Hematopoietic multipotent progenitor cell treated with erythropoietin and hydrocortisone succinate and interleukin-3 and kit ligand, for 4 days (in vitro differentiated cells): ENCODE measurements around the gene C17orf114.
A peak's percentile ranks its signal among the peaks of the same experiment; 100 is the strongest.

Source experiments
- DNase-seq: peaks from one replicate; pipeline ENCODE4 v3.0.0-alpha.2; 2015

C17orf114 gene

GRCh38 chr17:4785311-4786105 is 16.6 kb downstream of the C17orf114 start:
- DNase-seq = no peak

DNA sequence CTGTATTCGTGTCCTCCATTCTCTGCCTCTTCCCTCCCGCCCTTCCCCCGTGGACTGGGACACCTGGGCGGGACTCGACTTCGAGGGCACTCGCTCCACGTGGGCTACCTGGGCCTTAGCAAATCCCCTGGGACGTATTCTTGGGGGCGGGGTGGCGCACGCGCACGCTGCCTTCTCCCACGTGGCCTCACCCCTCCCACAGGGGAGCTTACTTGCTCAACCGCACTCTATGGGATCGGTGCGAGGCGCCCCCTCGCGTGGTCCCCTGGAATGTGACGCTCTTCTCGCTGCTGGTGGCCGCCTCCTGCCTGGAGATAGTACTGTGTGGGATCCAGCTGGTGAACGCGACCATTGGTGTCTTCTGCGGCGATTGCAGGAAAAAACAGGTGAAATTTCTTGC is 19.5 kb downstream of the C17orf114 start:
- DNase-seq = peak; percentile 32

GRCh38 chr17:4780325-4780955 is 21.7 kb downstream of the C17orf114 start:
- DNase-seq = no peak

- DNase-seq = no peak
Measured at GRCh38 chr17:4777969-4778760, 24.0 kb downstream of the C17orf114 start.

DNA sequence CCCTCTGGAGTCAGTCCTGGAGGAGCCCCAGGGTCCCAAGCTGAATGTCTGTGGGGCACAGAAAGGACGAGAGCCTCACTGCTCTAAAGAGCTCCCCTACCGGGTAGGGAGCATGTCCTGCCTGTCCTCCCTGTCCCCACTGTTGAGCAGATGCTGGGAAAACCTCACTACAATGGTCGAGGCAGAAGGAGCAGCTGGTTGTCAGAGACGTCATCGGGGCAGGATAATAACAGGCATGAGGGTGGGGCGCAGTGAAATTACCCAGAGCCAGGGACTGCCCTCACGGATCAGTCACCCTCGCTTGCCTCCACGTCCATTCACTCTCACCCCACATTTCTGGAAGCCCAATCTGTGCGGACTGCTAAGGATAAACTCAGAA is 29.9 kb downstream of the C17orf114 start:
- no peak for DNase-seq

DNA sequence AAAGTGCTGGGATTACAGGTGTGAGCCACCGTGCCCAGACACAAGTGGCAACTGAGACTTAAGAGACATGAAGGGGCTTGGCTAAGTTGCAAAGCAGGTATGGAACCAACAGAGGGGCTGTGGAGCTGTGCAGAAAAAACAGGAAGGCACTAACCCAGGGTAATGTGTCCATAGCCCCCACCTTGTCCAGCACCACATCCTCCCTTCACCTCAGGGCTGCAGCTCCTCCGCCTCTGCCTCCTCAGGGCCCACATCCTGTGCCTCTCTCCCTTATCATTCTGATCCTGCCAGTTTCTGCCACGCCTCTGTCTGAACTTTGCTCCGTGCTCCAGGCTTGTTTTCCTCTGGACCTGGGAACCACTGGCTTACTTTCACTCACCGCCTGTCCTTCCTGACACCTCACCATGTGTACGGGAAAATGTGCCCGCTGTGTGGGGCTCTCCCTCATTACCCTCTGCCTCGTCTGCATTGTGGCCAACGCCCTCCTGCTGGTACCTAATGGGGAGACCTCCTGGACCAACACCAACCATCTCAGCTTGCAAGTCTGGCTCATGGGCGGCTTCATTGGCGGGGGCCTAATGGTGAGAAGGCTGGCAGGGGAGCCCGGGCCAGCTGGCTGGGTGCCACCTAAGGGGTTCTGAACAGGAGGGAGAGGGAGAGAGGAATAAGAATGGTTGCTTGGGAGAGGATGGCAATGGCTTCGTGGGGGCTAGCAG is 30.5 kb downstream of the C17orf114 start, which contains the start of gene TM4SF5:
Gene TM4SF5 (plus strand): TSS at position 368 of the 716 bp plus-strand sequence. CDS start 37 bp downstream, at position 405.
- DNase-seq = no peak

GRCh38 chr17:4769628-4770027 is 32.5 kb downstream of the C17orf114 start:
- no peak for DNase-seq

DNA sequence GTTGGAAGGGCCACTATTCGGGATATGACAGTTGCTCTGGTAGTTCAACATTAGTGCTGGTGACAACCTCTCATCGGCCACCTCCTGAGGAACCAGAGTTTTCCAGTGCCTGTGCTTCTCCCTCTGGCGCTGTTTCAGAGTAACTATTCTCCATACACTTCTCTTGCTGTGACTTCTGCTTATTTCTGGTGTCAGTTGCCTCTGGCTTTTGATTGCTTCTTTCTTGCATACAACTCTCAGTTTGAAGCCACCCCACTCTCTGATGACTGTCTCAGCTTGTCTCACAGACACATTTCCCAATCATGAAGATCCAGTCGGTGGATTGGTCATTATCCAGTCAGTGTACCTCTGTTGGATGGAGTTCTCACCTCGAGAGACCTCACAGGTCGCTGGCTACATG is 33.8 kb downstream of the C17orf114 start:
- no peak for DNase-seq

- no peak for DNase-seq
Measured at GRCh38 chr17:4766723-4767122, 35.4 kb downstream of the C17orf114 start.

DNA sequence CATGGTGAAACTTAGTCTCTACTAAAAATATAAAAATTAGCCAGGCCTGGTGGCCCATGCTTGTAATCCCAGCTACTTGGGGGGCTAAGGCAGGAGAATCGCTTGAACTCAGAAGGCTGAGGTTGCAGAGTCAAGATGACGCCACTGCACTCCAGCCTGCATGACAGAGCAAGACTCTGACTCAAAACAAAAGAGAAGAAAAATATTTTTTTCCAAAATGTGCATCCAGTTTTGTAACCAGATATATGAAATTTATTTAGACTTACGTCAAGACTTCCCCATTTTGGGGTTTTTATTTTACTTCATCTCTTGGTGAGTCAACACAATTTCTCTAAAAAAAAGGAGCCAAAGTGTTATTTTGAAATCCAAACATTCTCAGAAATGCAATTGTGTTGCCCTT is 35.9 kb downstream of the C17orf114 start:
- DNase-seq = peak; percentile 57

GRCh38 chr17:4764595-4764994 is 37.5 kb downstream of the C17orf114 start:
- DNase-seq = peak; percentile 35

GRCh38 chr17:4759776-4760236 is 42.3 kb downstream of the C17orf114 start:
- no peak for DNase-seq

DNA sequence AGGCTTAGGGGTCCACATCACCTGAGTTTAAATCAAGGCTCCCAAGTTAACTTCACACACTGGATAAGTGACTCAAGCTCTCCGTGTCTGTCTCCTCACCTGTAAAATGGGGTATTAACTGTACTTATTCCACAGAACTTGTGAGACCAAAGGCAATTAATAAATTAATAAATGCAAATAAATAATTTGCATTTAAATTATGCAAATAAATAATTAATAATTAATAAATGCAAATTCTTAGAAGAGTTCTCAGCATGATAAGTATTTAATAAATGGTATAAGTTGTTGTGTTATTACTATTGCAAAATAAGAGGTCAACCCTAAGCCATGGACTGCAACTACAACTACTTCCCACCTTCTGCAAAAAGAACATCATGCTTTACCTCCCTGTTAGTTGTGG is 48.7 kb downstream of the C17orf114 start:
- DNase-seq = no peak

GRCh38 chr17:4751932-4752331 is 50.2 kb downstream of the C17orf114 start:
- DNase-seq = no peak
